Heart left ventricle (tissue), 13 donors: ENCODE measurements around the gene SMG7.

ENCODE experiments used
- CTCF ChIP-seq, 12 donors: fragments of 200-600 bp; sonication (generic) in 4 of 12; IDR thresholded peaks; one replicate each; pipeline versions ENCODE4 v1.5.0 to v1.8.0; 2018 to 2022; ENCODE audit warnings: antibody characterized with exemption in 12 of 12, mild to moderate bottlenecking in 5 of 12
- POLR2A ChIP-seq, 2 donors: fragments of 450-650 bp; IDR thresholded peaks; one replicate each; pipeline ENCODE4 v1.6.1; 2017; ENCODE audit warnings: antibody characterized with exemption in 2 of 2, mild to moderate bottlenecking in 2 of 2, moderate library complexity in 2 of 2
- donor health status: ischemic (EF 13 %, LVEDD 7.1; RV severe dilation, severe dysfunction).
- donor health status: DM: no; HTN: yes; CAD: no.
- donor health status: DM: no; HTN: no; CAD: no.
- donor health status: ischemic (EF 25% LVEDD 6.9; RV normal size, moderate dysfunction).
- donor health status: ischemic (EF 25% LVEDD 5.7; RV mildly dilated, moderate dysfunction).
- donor health status: ischemic (EF 35%, LVEDD 5.7; RV mildly dilated, moderate dysfunction).
- donor health status: nonischemic (EF 11% LVEDD 7.7; RV severe dilation, severe dysfunction).
- donor health status: DM: yes; HTN: yes; CAD: no.
- donor health status: PGD.
- donor health status: ischemic (EF 29% LVEDD 5.4; RV normal size, mild dysfunction).
- donor health status: nonischemic (EF 23%, LVEDD 6.1; RV moderate dilation, normal function).

GRCh38 chr1:183600634-183601033 lies 128.3 kb downstream of the SMG7 start:
- TF ChIP-seq CTCF (IDR thresholded peaks at IDR 0.05) (no peak), POLR2A (IDR thresholded peaks at IDR 0.05) (no peak)
